DND-41 (cell line): ENCODE results near the gene PDE1C.

Experiments used
- CTCF ChIP-seq: IDR thresholded peaks from 2 replicates; pipeline ENCODE4 v1.5.1; 2012; ENCODE audit warnings: borderline replicate concordance, low read length, moderate library complexity, mild to moderate bottlenecking; ENCODE audit not compliant: poor library complexity, severe bottlenecking; ENCODE audit errors: extremely low read depth
- EZH2 ChIP-seq: IDR thresholded peaks from 3 replicates; pipeline ENCODE4 v1.6.1; 2012; ENCODE audit warnings: borderline replicate concordance, low read depth, mild to moderate bottlenecking, moderate library complexity, low read length, inconsistent platforms; ENCODE audit not compliant: severe bottlenecking

DNA sequence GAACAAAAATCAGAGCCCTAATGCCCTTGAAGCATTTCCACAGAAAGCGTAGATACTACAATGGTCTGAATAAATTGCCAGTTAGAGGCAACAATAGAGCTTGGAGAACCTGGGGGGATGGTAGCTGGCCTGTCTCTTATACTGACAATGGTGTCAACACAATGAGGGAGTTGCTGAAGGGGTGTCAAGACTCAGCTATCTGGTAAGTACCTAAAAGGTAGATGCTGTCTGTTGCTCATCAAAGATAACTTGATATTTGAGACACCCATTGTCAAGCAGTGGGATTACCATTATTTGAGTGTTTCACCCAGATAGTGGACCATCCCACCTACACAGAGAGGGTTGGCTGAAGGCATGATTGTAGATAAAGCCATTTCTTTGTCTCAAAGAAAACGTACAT, 72.8 kb downstream of the PDE1C start:
- TF ChIP-seq CTCF (no peak), EZH2 (no peak)
